ENCODE results near the gene MNX1. TPM values are rescaled to one million over a fixed set of nuclear protein-coding genes. Genes with fewer than 3 reads are reported as not detected.

The MNX1 gene
- total and polyA plus RNA-seq, 10 of the 15 experiments (the other 5 are each of a cell fraction or from before 2014, with no cell fraction given), result 0.22 to 2.7 (median 1.3) TPM; not detected in 1

DNA sequence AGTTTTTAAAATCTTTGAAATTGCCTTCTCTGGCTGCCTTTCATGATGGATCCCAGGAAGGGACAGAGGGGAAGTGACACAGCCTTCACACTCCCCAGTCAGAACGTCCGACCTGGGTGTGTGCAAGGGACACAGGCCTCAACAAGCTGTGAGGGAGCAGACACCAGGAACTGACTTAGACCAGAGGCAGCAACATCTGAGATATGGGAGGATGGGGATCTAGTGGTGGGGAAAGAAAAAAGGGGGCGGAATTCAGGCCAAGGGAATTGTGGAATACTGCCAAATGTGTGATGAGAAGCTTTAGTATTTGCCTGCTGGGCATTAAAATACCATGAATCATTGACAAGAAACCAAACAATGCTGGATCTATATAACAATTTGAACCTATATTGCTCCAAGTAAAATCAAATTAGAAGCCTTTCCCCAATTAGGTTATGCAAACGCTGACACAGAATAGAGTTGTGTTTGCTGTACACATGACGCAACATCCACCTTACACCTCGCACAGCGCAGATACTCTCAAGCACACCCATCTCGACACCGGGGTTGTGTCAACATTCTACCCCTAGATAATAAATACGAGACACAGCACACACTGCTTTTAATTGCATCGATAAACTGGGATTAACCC, 17.2 kb upstream of the MNX1 start:
- RAD21 ChIA-PET (ENCODE audit: unreplicated experiment), result no interaction called here
- no peaks in the 10 kb centered on the region for H4K20me1 ChIP-seq (ENCODE audit: control insufficient read depth, insufficient read depth)
- H3K4me2 ChIP-seq (ENCODE audit: control insufficient read depth, insufficient read depth), result no peak overlapping the region
- CTCF ChIA-PET, result no interaction called here
- H3K79me2 ChIP-seq (ENCODE audit: control insufficient read depth, insufficient read depth, low read length), result no peaks in the 10 kb centered on the region
- FAIRE-seq (no peak), ATAC-seq (no peak), DNase-seq (ENCODE audit: low read depth, low spot score) (no peak)
- SMC1A ChIA-PET (ENCODE audit: uncharacterized antibody, unreplicated experiment), result no interaction called here
- H3K4me1 ChIP-seq (ENCODE audit: control insufficient read depth, insufficient read depth, low read length), result no peaks in the 10 kb centered on the region
- H3K27ac ChIP-seq (ENCODE audit: control insufficient read depth, insufficient read depth), result no peak overlapping the region
- H3K27me3 ChIP-seq (replicated peaks in 1 of 2; ENCODE audit: control insufficient read depth in 2 of 2, insufficient read depth in 2 of 2, low read length in 1 of 2), result peaks cover 3 to 9% of the 10 kb centered on the region in 2 experiments
- H3K9ac ChIP-seq (ENCODE audit: control insufficient read depth, insufficient read depth, low read length), result no peak overlapping the region
- no peak overlapping the region for H3K4me3 ChIP-seq
- in situ Hi-C loops (cut with MboI), result no loop called here
- TF ChIP-seq, protein P1, sequence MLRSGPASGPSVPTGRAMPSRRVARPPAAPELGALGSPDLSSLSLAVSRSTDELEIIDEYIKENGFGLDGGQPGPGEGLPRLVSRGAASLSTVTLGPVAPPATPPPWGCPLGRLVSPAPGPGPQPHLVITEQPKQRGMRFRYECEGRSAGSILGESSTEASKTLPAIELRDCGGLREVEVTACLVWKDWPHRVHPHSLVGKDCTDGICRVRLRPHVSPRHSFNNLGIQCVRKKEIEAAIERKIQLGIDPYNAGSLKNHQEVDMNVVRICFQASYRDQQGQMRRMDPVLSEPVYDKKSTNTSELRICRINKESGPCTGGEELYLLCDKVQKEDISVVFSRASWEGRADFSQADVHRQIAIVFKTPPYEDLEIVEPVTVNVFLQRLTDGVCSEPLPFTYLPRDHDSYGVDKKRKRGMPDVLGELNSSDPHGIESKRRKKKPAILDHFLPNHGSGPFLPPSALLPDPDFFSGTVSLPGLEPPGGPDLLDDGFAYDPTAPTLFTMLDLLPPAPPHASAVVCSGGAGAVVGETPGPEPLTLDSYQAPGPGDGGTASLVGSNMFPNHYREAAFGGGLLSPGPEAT (IDR thresholded peaks at IDR 0.05; ENCODE audit: low read depth), result no peak
- TF ChIP-seq PML (IDR thresholded peaks at IDR 0.05; ENCODE audit: low read length), result no peak
- no peak overlapping the region for H2AFZ ChIP-seq (ENCODE audit: control insufficient read depth, low read depth, low read length)
- H3K36me3 ChIP-seq (ENCODE audit: control insufficient read depth in 2 of 2, insufficient read depth in 2 of 2, low read length in 1 of 2), result no peaks in the 10 kb centered on the region
- WGBS (ENCODE audit: insufficient coverage, insufficient replicate concordance, low lambda C conversion rate, missing lambda C conversion rate), result 45% methylated on average over 11 of the region's 11 CpGs
- no TSS peak for BruUV-seq (replicated peaks)
- H3K9me3 ChIP-seq (replicated peaks; ENCODE audit: control insufficient read depth, insufficient read depth, low read length), result no peaks in the 10 kb centered on the region
- intact Hi-C loops (cut with micrococcal nuclease; ENCODE audit: unreplicated experiment), result no loop called here
- POLR2A ChIA-PET, result no interaction called here

DNA sequence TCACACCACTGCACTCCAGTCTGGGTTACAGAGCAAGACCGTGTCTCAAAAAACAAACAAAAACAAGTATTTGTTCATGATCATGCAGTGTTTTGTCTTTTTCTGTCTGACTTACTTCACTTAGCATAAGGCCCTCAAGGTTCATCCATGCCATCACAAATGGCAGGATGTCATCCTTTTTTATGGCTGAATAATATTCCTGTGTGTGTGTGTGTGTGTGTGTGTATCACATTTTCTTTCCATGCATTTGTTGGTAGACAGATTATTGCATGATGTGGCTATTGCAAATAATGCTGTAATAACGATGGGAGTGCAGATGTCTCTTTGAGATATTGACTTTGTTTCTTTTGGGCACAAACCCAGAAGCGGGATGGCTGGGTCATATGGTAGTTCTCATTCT, 14.3 kb upstream of the MNX1 start:
- in situ Hi-C loops (cut with MboI), result no loop called here
- H3K9ac ChIP-seq (ENCODE audit: control insufficient read depth, insufficient read depth, low read length), result no peak overlapping the region
- CTCF ChIA-PET, result no interaction called here
- H3K36me3 ChIP-seq (ENCODE audit: control insufficient read depth in 2 of 2, insufficient read depth in 2 of 2, low read length in 1 of 2), result no peaks in the 10 kb centered on the region
- H3K4me1 ChIP-seq (ENCODE audit: control insufficient read depth, insufficient read depth, low read length), result no peaks in the 10 kb centered on the region
- POLR2A ChIA-PET, result no interaction called here
- no peak overlapping the region for H3K4me2 ChIP-seq (ENCODE audit: control insufficient read depth, insufficient read depth)
- no peak overlapping the region for H3K4me3 ChIP-seq
- H4K20me1 ChIP-seq (ENCODE audit: control insufficient read depth, insufficient read depth), result no peaks in the 10 kb centered on the region
- H3K27me3 ChIP-seq (replicated peaks in 1 of 2; ENCODE audit: control insufficient read depth in 2 of 2, insufficient read depth in 2 of 2, low read length in 1 of 2), result peaks cover 11 to 20% of the 10 kb centered on the region in 2 experiments
- no peak for TF ChIP-seq CREB1 (IDR thresholded peaks at IDR 0.05; ENCODE audit: low read depth)
- no peak for TF ChIP-seq IRF4 (IDR thresholded peaks at IDR 0.05; ENCODE audit: low read depth, low read length)
- no peak for TF ChIP-seq ATF7 (IDR thresholded peaks at IDR 0.05; ENCODE audit: low read depth)
- TF ChIP-seq TCF12 (IDR thresholded peaks at IDR 0.05; ENCODE audit: low read depth, low read length), result no peak
- TF ChIP-seq, protein P2, sequence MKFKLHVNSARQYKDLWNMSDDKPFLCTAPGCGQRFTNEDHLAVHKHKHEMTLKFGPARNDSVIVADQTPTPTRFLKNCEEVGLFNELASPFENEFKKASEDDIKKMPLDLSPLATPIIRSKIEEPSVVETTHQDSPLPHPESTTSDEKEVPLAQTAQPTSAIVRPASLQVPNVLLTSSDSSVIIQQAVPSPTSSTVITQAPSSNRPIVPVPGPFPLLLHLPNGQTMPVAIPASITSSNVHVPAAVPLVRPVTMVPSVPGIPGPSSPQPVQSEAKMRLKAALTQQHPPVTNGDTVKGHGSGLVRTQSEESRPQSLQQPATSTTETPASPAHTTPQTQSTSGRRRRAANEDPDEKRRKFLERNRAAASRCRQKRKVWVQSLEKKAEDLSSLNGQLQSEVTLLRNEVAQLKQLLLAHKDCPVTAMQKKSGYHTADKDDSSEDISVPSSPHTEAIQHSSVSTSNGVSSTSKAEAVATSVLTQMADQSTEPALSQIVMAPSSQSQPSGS (IDR thresholded peaks at IDR 0.05; ENCODE audit: low read length), result no peak
- no peak for TF ChIP-seq GATAD2B (conservative IDR thresholded peaks at IDR 0.05; ENCODE audit: low read depth)
- no peak for TF ChIP-seq RUNX3 (IDR thresholded peaks at IDR 0.05; ENCODE audit: low read length)
- no peak for TF ChIP-seq YY1 (IDR thresholded peaks at IDR 0.05; ENCODE audit: low read depth, low read length)
- RAD21 ChIA-PET (ENCODE audit: unreplicated experiment), result no interaction called here
- no TSS peak for BruUV-seq (replicated peaks)
- H3K79me2 ChIP-seq (ENCODE audit: control insufficient read depth, insufficient read depth, low read length), result no peaks in the 10 kb centered on the region
- SMC1A ChIA-PET (ENCODE audit: uncharacterized antibody, unreplicated experiment), result no interaction called here
- no peak overlapping the region for H2AFZ ChIP-seq (ENCODE audit: control insufficient read depth, low read depth, low read length)
- intact Hi-C loops (cut with micrococcal nuclease; ENCODE audit: unreplicated experiment), result no loop called here
- H3K27ac ChIP-seq (ENCODE audit: control insufficient read depth, insufficient read depth), result no peak overlapping the region
- H3K9me3 ChIP-seq (replicated peaks; ENCODE audit: control insufficient read depth, insufficient read depth, low read length), result no peaks in the 10 kb centered on the region; the same call in 2 of the 3 replicates
- FAIRE-seq (no peak), DNase-seq (ENCODE audit: low read depth, low spot score) (no peak), ATAC-seq (no peak)
- WGBS (ENCODE audit: insufficient coverage, insufficient replicate concordance, low lambda C conversion rate, missing lambda C conversion rate), result 41% methylated on average over 3 of the region's 3 CpGs
